Endothelial cell of umbilical vein (primary cell): ENCODE measurements around the gene NEO1. TPM values are rescaled to one million over a fixed set of nuclear protein-coding genes. Genes with fewer than 3 reads are reported as not detected.

ENCODE experiments used
- BruUV-seq: library from RNA; stranded (reverse); fragments of 400-500 nt; replicated peaks from 2 replicates; lab custom pipeline; 2021; lab: Mats Ljungman, UMichigan
- CTCF ChIA-PET: fragments of 300-600, 350-600 bp; sonication (Branson Sonifier 250); formaldehyde crosslinking; loops from one replicate; lab custom pipeline; 2021; ENCODE audit warnings: antibody characterized with exemption, inconsistent platforms; lab: Charles Lee
- POLR2A ChIA-PET: fragments of 300-600, 350-600 bp; sonication (Branson Sonifier 250); formaldehyde crosslinking; loops from one replicate; lab custom pipeline; 2021; ENCODE audit warnings: antibody characterized with exemption, inconsistent platforms; lab: Charles Lee
- DNase-seq: peaks from one replicate; pipeline ENCODE4 v3.0.0-alpha.2; 2011; ENCODE audit warnings: low read depth, low spot score
- FAIRE-seq: peaks from 2 replicates; lab custom pipeline; 2011; peaks lifted over from hg19 to GRCh38; lab: Jason Lieb, UNC
- H2AFZ ChIP-seq: 2 replicates; pipeline ENCODE4 v1.6.0; 2012; ENCODE audit warnings: low read depth, low read length, control low read depth, inconsistent platforms
- H3K27ac ChIP-seq: 2 replicates; pipeline ENCODE4 v1.5.1; 2011; ENCODE audit warnings: low read depth, mild to moderate bottlenecking, control low read depth, low read length, moderate library complexity; ENCODE audit not compliant: insufficient read depth
- H3K27me3 ChIP-seq, 2 experiments: 2 replicates each; pipeline versions ENCODE4 v1.6.0 to v1.6.1; 2011; ENCODE audit warnings: low read length in 2 of 2, mixed read lengths in 1 of 2; ENCODE audit not compliant: control insufficient read depth in 2 of 2, insufficient read depth in 2 of 2
- H3K36me3 ChIP-seq, 2 experiments: 2 replicates in 1 of 2; 3 replicates in 1 of 2; pipeline ENCODE4 v1.5.1; 2011; ENCODE audit warnings: low read length in 2 of 2, mild to moderate bottlenecking in 1 of 2, moderate library complexity in 1 of 2; ENCODE audit not compliant: control insufficient read depth in 2 of 2, insufficient read depth in 2 of 2; ENCODE audit errors: extremely low read depth in 1 of 2
- H3K4me1 ChIP-seq: 3 replicates; pipeline ENCODE4 v1.5.1; 2011; ENCODE audit warnings: mild to moderate bottlenecking, low read length; ENCODE audit not compliant: control insufficient read depth, insufficient read depth; ENCODE audit errors: extremely low read depth
- H3K4me2 ChIP-seq: 2 replicates; pipeline ENCODE4 v1.6.1; 2011; ENCODE audit warnings: low read length, control low read depth, mixed read lengths; ENCODE audit not compliant: insufficient read depth
- H3K4me3 ChIP-seq, 3 experiments: fragments of 200-600 bp in 1 of 3; sonication (generic), shearing (Covaris generic) in 1 of 3; replicated peaks in 1 of 3; 2 replicates each; pipeline ENCODE4 v1.5.1; 2011 to 2016; ENCODE audit warnings: control low read depth in 3 of 3, low read length in 3 of 3, mild to moderate bottlenecking in 2 of 3, inconsistent platforms in 1 of 3, low read depth in 1 of 3, moderate library complexity in 1 of 3; ENCODE audit not compliant: insufficient read depth in 1 of 3
- H3K79me2 ChIP-seq: 2 replicates; pipeline ENCODE4 v1.6.0; 2012; ENCODE audit warnings: low read length, inconsistent platforms; ENCODE audit not compliant: control insufficient read depth, insufficient read depth
- H3K9ac ChIP-seq: replicated peaks from 2 replicates; pipeline ENCODE3; 2011; ENCODE audit warnings: low read length, control low read depth; ENCODE audit not compliant: insufficient read depth; ENCODE audit errors: extremely low read depth
- H3K9me1 ChIP-seq: replicated peaks from 3 replicates; pipeline ENCODE4 v1.6.0; 2011; ENCODE audit warnings: mild to moderate bottlenecking, low read length; ENCODE audit not compliant: control insufficient read depth, insufficient read depth; ENCODE audit errors: extremely low read depth
- H3K9me3 ChIP-seq: replicated peaks from 2 replicates; pipeline ENCODE4 v1.5.1; 2012; ENCODE audit warnings: low read length, inconsistent platforms; ENCODE audit not compliant: control insufficient read depth, insufficient read depth
- H4K20me1 ChIP-seq: replicated peaks from 2 replicates; pipeline ENCODE3; 2011; ENCODE audit warnings: mild to moderate bottlenecking, low read length; ENCODE audit not compliant: control insufficient read depth, insufficient read depth; ENCODE audit errors: extremely low read depth
- EZH2 ChIP-seq: IDR thresholded peaks from 2 replicates; pipeline ENCODE4 v1.6.1; 2012; ENCODE audit warnings: borderline replicate concordance, low read depth, mild to moderate bottlenecking, moderate library complexity, low read length, inconsistent platforms; ENCODE audit not compliant: severe bottlenecking
- FOS ChIP-seq: IDR thresholded peaks from 2 replicates; pipeline ENCODE4 v1.6.1; 2011; ENCODE audit warnings: mild to moderate bottlenecking, low read length, moderate library complexity, borderline replicate concordance; ENCODE audit not compliant: insufficient read depth
- GATA2 ChIP-seq: IDR thresholded peaks from 2 replicates; pipeline ENCODE4 v1.7.0; 2011; ENCODE audit warnings: low read depth, mild to moderate bottlenecking, moderate library complexity, mixed read lengths, low read length; ENCODE audit not compliant: insufficient read length, insufficient read depth
- JUN ChIP-seq: IDR thresholded peaks from 2 replicates; pipeline ENCODE4 v1.6.1; 2011; ENCODE audit warnings: borderline replicate concordance, low read depth; ENCODE audit not compliant: insufficient read length, insufficient read depth
- MYC ChIP-seq: IDR thresholded peaks from one replicate; pipeline ENCODE4 v1.6.1; 2011; ENCODE audit warnings: mild to moderate bottlenecking, low read depth, low read length
- POLR2A ChIP-seq: IDR thresholded peaks from 2 replicates; pipeline ENCODE4 v1.6.1; 2012; ENCODE audit warnings: low read depth, mild to moderate bottlenecking, control low read depth, low read length
- POLR2AphosphoS5 ChIP-seq: IDR thresholded peaks from 2 replicates; pipeline ENCODE4 v1.6.1; 2012; ENCODE audit warnings: low read depth, mild to moderate bottlenecking, control low read depth, low read length, moderate library complexity; ENCODE audit not compliant: insufficient read depth
- dilution Hi-C: fragments of 300-500 bp; cut with MboI; formaldehyde crosslinking; loops from one replicate; pipeline ENCODE4 v1.15.0; 2019; ENCODE audit warnings: low sequenced_read_pairs; ENCODE audit not compliant: extremely low pct_ligation_motif_present
- intact Hi-C: fragments of 100-400 bp; cut with micrococcal nuclease; formaldehyde crosslinking; loops from one replicate; pipeline ENCODE4 v1.10.0; 2022
- polyA plus RNA-seq, 4 experiments: library from polyadenylated mRNA; depleted of rRNA in 3 of 4; stranded (reverse) in 3 of 4; unstranded in 1 of 4; fragments of >200 nt; gene quantifications; 2 replicates each; pipeline versions ENCODE4 v1.2.1 to v1.2.3, GENCODE V29; 2011 to 2012; ENCODE audit warnings: missing spikeins in 1 of 4
- total RNA-seq: library from RNA; stranded (reverse); gene quantifications from 2 replicates; pipeline ENCODE4 v1.2.3, GENCODE V29; 2021
- TF ChIP-seq, protein P1 (sequence below), 2 donors: IDR thresholded peaks; 1 replicate in 1 of 2; 2 replicates in 1 of 2; pipeline ENCODE4 v1.5.1; 2011; ENCODE audit warnings: low read length in 2 of 2, mild to moderate bottlenecking in 2 of 2, moderate library complexity in 2 of 2, control low read depth in 1 of 2, inconsistent platforms in 1 of 2, low read depth in 1 of 2; ENCODE audit not compliant: insufficient read depth in 1 of 2; ENCODE audit errors: extremely low read depth in 1 of 2
- TF ChIP-seq, protein P2 (sequence below): IDR thresholded peaks from 2 replicates; pipeline ENCODE4 v1.6.1; 2011; ENCODE audit not compliant: insufficient read depth, insufficient read length

NEO1 gene
- total and polyA plus RNA-seq, 2 donors (not counting 3 experiments of a cell fraction or from before 2014, with no cell fraction given), result 0.12 to 0.35 TPM

DNA sequence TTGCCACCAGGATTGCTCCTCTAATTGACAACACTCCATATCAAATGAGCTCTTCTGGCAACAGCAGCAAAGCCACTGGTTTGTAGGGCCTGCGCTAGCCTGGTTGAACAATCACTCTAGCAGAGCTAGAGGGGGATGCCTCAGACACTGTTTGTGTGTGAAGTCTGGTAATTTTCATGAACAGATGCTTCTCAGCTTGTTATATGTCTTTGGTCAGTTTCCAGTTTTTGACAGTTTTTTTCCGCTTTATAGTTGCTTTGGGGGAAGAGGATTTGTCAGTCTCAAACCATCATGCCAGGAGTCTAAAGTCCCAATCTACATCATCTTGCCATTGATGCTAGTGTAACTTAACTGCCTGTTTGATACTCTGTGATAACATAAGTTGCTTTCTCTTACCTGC is 180.5 kb downstream of the NEO1 start:
- H3K4me3 ChIP-seq, result no peak overlapping the region
- H3K36me3 ChIP-seq, result no peaks in the 10 kb centered on the region
- dilution Hi-C loops (no loop called here), intact Hi-C loops (no loop called here)
- no peak overlapping the region for H3K27ac ChIP-seq
- H3K4me2 ChIP-seq, result no peak overlapping the region
- no peak overlapping the region for H3K9ac ChIP-seq
- H3K4me1 ChIP-seq, result no peaks in the 10 kb centered on the region
- H2AFZ ChIP-seq, result no peak overlapping the region
- TF ChIP-seq GATA2 (no peak), MYC (no peak), EZH2 (no peak), POLR2A (no peak), FOS (no peak), POLR2AphosphoS5 (no peak), JUN (no peak)
- TF ChIP-seq, protein P1, sequence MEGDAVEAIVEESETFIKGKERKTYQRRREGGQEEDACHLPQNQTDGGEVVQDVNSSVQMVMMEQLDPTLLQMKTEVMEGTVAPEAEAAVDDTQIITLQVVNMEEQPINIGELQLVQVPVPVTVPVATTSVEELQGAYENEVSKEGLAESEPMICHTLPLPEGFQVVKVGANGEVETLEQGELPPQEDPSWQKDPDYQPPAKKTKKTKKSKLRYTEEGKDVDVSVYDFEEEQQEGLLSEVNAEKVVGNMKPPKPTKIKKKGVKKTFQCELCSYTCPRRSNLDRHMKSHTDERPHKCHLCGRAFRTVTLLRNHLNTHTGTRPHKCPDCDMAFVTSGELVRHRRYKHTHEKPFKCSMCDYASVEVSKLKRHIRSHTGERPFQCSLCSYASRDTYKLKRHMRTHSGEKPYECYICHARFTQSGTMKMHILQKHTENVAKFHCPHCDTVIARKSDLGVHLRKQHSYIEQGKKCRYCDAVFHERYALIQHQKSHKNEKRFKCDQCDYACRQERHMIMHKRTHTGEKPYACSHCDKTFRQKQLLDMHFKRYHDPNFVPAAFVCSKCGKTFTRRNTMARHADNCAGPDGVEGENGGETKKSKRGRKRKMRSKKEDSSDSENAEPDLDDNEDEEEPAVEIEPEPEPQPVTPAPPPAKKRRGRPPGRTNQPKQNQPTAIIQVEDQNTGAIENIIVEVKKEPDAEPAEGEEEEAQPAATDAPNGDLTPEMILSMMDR (IDR thresholded peaks at IDR 0.05; ENCODE audit: extremely low read depth in 1 of 2, insufficient read depth in 1 of 2, low read depth in 1 of 2, low read length in 2 of 2), result no peak
- TF ChIP-seq, protein P2, sequence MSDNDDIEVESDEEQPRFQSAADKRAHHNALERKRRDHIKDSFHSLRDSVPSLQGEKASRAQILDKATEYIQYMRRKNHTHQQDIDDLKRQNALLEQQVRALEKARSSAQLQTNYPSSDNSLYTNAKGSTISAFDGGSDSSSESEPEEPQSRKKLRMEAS, result no peak
- no peaks in the 10 kb centered on the region for H3K9me1 ChIP-seq
- H3K27me3 ChIP-seq, result peaks cover 0 to 2% of the 10 kb centered on the region in 2 experiments
- CTCF ChIA-PET, result interaction anchor here (3.4 kb wide), 1 partner anchor 8 kb away, joined by 16 read pairs; no protein-coding TSS in a partner anchor
- POLR2A ChIA-PET, result no interaction called here
- no peaks in the 10 kb centered on the region for H3K9me3 ChIP-seq
- H3K79me2 ChIP-seq, result no peaks in the 10 kb centered on the region
- no peaks in the 10 kb centered on the region for H4K20me1 ChIP-seq
- DNase-seq, result no peak
- FAIRE-seq, result no peak
- no TSS peak for BruUV-seq
